NCI-H460 (cell line): ENCODE results near the gene KCNT1. TPM values are rescaled to one million over a fixed set of nuclear protein-coding genes. Genes with fewer than 3 reads are reported as not detected.

ENCODE experiments used
- DNase-seq: peaks from one replicate; pipeline ENCODE4 v3.0.0-alpha.2; 2016; ENCODE audit warnings: low read depth; ENCODE audit errors: extremely low read depth
- total RNA-seq: library from RNA; depleted of rRNA; stranded (reverse); fragments of >200 nt; shearing (Covaris generic); gene quantifications from 2 replicates; pipeline ENCODE4 v1.2.3, GENCODE V29; 2014

Gene KCNT1
- total RNA-seq, 1 experiment from 2014 or later, result not detected

DNA sequence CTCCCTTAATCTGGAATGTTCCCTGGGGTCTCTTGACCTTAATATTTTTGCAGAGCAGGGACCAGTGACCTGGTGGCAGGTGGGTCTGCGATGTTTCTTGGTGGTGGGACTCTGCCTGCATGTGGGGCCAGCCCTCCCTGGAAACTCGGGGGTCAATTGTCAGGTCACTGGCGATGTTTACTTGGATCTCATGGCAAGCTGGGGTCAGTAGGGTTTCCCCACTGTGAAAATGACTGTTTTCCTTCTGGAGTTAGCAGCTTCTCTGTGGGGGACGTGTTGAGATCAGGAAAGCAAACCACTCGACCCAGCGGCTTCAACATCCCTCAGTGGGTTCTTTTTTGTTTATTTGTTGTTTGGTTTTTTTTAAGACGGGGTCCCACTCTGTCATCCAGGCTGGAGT, 73.9 kb downstream of the KCNT1 start:
- DNase-seq, result no peak

DNA sequence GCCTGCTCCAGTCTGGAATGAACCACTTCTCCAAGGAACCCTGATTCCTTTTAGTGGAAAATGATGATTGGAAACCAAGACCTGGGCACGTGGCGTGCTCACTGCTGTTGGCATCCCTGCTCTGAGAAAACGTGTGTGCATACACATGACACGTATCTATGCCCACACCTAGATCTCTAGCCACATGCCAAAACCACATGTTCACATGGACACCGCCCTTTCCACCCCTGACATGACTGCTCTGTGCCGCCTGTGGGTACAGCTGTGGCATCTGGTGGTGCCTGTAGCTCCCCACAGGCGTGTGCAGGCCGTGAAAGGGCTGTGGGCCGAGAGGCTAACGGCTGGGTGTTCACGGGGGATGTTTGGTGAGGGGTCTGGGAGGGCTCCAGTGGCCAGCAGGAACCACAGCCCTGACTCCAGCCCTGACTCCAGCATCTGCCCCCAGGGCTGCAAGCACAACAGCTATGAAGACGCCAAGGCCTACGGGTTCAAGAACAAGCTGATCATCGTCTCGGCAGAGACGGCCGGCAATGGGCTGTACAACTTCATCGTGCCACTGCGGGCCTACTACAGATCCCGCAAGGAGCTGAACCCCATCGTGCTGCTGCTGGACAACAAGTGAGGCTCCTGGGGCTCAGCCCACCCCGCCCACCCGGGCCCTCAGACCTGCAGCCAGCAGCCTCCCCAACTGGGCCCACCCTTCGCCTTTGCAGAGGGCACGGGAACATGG, 75.1 kb downstream of the KCNT1 start:
- DNase-seq, result no peak

DNA sequence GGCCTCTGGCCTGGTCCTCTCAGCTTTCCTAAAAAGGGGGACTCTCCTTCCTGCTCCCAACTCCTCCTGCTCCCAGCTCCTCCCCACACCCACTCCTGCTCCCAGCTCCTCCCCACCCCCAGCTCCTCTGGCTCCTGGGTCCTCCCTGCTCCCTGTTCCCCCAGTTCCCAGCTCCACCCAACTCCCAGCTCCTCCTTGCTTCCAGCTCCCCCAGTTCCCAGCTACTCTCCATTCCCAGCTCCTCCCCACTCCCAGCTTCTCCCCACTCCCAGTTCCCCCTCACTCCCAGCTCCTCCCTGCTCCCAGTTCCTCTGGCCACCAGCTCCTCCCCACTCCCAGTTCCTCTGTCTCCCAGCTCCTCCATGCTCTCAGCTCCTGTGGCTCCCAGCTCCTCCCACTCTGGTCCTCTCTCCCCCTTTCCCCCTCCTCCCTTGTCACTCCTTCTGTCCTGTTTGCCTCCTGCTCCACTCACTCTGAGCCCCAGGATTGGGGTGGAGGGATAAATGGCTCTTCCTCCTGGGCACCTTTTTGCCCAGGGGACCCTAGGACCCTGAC, 75.7 kb downstream of the KCNT1 start:
- DNase-seq, result no peak

DNA sequence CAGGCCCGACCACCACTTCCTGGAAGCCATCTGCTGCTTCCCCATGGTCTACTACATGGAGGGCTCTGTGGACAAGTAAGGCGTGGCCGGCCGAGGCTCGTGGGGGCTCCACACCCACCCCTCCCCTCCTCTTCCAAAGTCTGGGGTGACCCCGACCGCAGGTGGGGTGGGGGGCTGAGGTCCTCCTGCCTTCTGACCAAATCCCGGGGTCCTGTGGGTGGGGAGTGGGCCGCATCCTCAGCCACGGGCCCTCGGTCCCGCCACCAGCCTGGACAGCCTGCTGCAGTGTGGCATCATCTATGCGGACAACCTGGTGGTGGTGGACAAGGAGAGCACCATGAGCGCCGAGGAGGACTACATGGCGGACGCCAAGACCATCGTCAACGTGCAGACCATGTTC, 76.4 kb downstream of the KCNT1 start:
- no peak for DNase-seq

DNA sequence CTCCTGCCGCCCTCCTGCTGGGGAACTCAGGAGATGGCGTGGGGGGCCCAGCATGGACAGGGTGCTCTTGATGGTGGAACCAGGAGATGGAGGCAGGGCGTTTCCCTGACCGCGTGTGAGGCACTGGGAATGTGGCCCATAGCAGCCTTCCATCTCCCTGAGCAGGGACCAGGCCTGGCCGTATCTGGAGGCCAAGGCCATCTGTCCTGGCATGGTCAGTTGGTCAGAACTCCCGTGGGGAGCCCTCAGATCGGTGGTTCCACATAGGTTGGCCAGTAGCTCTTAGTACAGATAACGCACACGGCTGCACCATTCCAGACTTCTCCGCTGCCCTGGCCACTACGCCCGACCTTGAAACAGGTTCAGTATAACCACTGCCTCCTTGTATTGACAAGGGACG, 77.6 kb downstream of the KCNT1 start:
- DNase-seq, result no peak

DNA sequence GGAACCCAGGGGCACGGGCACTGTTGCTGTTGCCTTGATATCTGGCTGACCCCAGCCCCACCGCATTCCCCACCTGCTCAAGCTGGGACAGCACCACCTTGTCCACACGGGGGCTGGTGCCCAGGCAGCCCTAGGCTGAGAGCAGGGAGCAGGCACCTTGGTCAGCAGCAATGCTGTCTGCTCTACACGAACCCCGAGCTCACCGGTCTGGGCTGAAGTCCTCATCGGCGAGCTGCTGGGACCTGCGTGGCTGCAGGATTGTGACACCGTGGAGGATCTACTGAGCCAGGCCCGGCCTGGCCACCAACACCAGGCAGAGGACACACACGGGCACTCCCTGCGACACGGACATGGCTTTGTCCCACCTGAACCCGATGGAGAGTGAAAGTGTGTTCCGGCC, 78.1 kb downstream of the KCNT1 start:
- DNase-seq, result no peak

DNA sequence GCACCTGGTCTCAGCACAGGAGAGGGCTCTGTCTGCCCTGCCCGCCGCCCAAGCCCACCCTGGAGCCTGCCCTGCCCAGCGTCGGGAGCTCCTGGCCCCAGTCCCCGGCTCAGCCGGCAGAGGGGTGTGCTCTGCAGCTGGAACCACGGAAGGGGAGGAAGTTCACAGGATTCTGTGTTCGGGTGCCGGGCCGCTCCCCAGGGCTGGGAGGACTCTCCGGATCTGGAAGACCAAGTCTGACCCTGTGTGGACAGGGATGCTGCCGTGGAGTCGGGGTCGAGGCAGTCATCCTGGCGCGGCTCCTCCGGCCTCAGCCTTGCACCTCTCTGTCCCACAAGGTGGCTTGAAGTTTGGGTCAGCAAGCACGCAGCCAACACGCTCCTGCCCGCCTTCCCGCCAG, 78.6 kb downstream of the KCNT1 start:
- DNase-seq, result no peak

DNA sequence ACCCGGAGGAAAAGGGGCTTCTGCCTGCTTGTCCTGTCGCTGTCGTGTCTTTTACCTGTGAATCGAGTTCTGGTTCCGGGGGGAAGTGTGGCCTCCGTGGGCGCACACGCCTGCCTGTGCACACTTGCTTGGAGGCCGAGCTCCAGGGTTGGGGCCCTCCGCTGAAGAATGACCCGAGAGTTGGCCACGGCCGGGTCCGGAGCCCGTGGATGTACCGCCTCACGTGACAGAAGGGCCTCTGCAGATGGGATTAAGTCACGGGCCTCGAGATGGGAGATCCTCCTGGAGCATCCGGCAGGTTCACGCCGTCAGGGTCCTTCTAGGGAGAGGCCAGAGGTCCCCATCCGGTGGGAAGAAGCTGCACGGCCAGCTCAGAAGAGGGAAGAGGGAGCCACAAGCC, 81.0 kb downstream of the KCNT1 start:
- DNase-seq, result no peak

DNA sequence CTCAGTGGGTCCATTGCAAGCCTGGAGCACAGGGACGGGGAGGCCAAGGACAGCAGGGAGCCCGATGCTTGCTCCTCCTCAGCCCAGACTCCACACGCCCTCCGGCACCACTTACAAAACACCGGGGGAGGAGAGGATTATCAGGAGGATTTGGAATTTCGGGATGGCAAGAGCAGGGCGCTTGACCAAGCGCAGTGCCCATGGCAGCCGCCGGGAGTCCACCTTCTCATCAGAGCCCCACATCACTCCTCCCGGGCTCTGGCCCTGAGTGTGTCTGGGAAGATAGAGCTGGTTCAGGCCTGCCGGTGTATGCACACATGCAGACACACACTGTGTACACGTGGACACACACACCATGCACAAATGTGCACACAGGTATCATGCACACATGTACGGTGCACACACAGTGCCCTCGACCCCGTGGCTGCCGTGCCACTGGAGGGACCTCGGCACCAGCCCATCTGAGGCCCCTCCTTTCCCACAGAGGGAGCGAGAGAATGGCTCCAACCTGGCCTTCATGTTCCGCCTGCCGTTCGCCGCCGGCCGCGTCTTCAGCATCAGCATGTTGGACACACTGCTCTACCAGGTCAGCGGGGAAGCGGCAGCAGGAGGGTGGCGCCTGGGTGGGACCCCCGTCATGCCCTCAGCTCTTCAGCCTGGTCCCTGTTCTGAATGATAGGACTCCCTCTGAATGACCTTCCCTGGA, 81.7 kb downstream of the KCNT1 start:
- DNase-seq, result no peak

DNA sequence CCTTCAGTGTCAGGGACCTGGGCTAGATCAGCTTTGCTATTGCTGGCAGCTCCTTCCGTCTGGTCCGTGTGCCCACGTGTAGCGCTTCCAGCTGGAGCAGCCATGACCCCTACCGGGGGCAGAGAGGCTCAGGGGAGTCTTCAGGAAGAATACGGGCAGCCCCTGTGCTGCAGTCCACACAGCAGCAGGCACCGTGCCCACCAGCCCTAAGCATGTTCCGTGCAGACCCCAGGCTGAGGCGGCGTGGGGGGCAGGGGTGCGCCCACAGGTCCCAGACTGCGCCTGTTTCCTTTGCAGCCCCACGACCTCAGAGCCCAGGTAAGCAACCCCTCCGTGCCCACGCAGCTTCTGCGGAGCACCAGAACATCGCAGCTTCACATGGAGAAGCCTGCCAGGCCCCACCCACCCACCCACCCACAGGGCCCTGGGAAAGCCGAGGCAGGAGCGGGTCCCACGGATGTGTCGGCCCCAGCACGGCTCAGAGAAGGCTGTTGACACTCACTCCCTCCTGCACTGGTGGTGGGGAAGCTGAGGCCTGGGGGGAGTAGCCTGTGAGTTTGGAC, 83.1 kb downstream of the KCNT1 start:
- no peak for DNase-seq

DNA sequence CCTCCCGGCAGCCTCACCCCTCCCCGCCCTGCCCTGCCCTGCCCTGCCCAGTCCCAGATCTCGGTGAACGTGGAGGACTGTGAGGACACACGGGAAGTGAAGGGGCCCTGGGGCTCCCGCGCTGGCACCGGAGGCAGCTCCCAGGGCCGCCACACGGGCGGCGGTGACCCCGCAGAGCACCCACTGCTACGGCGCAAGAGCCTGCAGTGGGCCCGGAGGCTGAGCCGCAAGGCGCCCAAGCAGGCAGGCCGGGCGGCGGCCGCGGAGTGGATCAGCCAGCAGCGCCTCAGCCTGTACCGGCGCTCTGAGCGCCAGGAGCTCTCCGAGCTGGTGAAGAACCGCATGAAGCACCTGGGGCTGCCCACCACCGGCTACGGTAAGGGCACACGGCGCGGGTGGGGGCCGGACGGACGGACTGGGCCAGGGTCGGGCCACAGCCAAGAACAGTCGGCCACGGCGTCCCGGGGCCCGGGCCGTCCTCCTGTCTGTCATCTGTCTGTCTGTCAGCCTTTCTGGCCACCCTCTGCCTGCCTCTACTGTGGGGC, 84.2 kb downstream of the KCNT1 start:
- no peak for DNase-seq

DNA sequence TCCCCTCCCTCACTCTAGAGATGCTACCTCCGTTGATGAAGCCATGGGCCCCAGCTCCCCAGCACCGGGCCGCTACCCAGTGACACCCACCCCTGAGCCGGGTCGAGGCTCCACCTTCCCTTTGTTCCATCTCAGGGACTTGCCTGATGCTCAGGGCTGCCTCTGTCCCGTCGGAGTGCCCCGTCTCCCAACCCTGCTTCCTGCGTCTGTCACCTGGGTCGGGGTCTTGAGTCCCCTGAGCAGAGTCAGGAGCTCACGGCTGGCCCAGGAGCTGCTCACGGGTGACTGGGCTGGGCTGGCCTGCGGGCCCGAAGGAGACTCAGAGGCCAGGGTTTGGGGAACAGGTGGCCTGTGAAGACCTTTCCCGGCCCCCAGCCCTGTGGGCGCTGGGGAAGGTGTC, 85.3 kb downstream of the KCNT1 start:
- no peak for DNase-seq

DNA sequence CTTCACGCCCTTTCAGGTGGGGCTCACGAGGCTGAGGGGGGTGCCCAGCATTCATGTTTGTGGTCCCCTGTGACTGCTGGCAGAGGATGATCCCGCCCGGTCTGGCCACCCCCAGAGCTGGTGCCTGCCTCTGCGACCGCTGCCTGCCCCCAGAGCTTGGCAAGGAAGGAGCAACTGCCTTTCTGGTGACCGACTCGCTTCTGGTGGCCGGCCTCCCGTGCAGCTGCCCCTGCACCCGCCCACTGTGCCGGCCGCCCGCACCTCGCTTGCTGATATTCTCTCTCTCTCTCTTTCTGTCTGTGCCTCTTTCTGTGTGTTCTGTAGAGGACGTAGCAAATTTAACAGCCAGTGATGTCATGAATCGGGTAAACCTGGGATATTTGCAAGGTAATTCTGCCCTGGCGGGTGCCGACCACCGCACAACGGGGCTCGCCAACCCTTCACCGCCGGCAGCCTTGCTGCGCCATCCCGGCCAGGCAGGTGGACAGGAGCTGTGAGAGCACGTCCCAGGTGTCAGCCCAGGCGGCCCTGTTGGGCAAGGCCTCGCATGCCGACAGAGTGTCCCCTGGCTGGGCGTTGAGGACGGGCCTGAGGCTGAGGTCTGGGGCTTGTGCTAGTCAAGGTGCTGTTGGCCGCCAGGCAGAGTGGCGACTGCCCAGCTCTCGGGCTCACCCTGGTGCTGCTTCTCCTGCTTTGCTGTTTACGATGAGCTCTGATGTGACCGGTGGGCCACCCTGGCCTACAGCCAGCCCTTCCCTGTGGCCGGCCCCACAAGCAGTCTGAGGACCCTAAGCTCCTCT, 86.0 kb downstream of the KCNT1 start:
- DNase-seq, result no peak

DNA sequence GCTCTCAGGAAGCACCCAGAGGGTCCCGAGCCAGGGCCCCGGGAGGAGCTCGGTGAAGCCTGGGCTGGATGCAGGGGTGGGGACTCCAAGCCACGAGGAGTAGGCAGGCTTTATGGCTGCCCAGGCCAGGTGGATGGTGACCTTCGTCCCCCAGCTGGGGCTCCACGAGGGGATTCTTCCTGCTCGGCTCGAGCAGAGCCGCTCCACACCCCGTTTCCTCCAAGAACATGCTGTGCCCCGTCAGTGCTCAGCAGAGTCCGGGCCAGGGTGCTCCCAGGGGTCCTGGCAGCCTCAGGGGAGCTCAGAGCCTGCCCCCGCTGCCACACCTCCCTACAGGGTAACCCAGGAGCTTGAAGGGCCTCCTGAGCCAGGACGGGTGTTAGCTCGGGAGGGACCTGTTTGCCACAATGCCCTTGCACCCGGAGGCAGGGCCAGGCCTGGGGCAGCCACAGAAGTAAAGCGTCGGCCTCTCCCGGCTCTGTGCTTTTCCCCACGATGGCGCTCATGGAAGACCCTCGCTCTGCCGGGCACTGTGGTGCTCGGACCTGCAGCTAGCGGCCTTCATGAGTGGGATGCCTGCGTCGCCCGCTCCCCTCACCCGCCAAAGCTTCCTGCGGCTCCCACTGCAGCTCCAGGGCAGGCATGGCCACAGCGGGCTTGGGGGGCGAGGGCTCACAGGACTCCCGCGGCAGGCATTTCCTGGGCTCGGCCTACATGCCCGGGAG, 86.8 kb downstream of the KCNT1 start:
- DNase-seq, result no peak

DNA sequence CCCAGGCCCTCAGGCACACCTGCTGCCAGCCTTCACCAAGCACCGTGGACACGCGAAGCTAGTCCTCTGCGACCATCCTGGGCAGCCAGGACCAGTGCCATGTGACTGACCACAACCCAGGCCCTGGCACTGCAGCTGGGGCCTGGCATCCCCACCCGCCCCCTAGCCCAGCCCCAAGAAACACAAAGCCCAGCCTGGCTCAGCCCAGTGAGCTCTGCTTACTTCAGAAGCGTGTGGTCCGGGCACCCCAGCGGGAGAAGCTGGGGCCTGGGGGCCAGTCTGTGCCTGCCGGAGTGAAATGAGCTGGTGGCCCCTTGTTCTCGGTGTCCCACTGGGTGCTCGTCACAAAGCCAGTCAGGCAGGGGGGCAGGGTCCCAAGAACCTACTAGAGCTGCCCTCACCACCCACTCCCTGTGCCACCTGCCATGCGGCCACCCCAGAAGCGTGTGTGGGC, 87.9 kb downstream of the KCNT1 start:
- DNase-seq, result no peak

DNA sequence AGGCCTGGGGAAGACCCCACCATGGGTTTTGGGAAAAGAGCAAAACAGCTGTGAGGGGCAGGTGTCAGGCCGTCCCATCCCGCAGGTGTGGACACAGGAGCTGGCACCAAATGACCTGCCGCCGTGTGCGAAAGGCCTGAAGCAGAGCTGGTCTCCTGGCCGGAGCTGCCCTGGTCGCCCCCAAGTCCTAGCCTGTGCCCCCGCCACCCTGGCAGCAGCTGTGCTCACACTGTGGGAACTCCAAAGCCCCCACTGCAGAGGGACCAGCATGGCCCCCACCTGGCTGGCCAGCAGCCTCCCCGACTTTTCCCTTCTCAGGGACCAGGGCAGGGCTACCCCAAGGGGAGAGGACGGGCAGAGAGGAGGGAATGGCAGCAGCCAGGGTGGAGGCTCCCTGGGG, 88.4 kb downstream of the KCNT1 start:
- no peak for DNase-seq

DNA sequence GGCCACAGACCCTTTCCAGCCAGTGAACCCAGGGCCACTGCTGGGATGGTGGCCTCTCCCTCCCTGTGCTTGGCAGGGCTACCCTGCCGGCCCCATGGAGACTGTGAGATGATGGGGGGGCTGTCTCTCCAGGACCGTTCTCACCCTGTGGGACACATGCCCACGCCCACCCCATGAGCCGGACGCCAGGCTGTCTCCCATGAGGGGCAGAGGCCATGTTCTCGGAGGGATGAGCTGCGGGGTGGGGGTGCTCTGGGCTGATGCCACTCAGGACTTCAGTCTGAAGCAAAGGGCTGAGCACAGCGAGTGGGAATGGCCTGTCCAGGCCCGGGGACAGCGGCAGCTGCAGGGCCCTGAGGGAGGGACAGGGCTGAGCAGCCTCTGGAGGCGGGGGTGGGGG, 88.9 kb downstream of the KCNT1 start:
- DNase-seq, result no peak

DNA sequence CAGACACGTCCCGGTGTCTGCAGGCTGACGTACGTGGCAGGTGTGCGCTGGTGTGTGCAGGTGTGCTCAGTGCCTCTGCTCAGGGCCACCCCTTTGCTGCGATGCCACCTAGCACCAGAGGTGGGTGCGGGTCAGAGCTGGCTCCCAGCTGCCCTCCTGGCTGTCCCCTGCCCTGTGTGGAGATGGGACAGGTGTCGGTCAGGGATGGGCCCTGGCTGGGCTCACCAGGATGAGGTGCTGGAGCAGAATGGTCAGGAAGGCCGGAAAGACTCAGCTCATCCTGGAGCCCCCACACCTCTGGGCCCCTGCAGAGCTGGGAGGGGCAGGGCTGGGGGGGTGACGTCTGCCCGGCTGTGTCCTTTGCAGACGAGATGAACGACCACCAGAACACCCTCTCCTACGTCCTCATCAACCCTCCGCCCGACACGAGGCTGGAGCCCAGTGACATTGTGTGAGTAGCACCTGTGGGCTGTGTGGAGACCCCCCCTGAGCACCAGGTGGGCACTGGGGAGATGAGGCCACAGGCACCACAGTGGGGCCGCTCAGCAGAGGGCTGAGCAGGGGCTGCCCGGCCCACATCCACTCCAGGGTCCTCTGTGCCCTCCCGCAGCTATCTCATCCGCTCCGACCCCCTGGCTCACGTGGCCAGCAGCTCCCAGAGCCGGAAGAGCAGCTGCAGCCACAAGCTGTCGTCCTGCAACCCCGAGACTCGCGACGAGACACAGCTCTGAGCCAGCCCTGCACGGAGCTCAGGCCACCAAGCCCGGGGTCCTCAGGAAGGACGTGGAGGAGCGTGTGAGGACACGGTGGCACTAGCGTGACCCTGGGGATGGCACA, 89.7 kb downstream of the KCNT1 start:
- DNase-seq, result no peak
